HG02981 (cell line): ENCODE measurements around the gene SMAD3.
A peak's percentile ranks its signal among the peaks of the same experiment; 100 is the strongest.

ENCODE experiments used
- ATAC-seq: cut with Tn5 transposase; IDR thresholded peaks from one replicate; pipeline ENCODE4 v1.9.1; 2021; ENCODE audit warnings: mild to moderate bottlenecking, moderate library complexity; ENCODE audit not compliant: unreplicated experiment

The SMAD3 gene

GRCh38 chr15:67224889-67225288 lies 159.5 kb downstream of the SMAD3 start:
- no peak for ATAC-seq

- ATAC-seq = no peak
Observed at GRCh38 chr15:67225336-67225735, 159.9 kb downstream of the SMAD3 start.

GRCh38 chr15:67227431-67227830 lies 162.0 kb downstream of the SMAD3 start:
- ATAC-seq = no peak

GRCh38 chr15:67227846-67228245 lies 162.4 kb downstream of the SMAD3 start:
- no peak for ATAC-seq

GRCh38 chr15:67228286-67228685 lies 162.9 kb downstream of the SMAD3 start:
- no peak for ATAC-seq

- ATAC-seq = no peak
Observed at GRCh38 chr15:67230504-67230903, 165.1 kb downstream of the SMAD3 start.

GRCh38 chr15:67232591-67232990 lies 167.2 kb downstream of the SMAD3 start:
- no peak for ATAC-seq

- no peak for ATAC-seq
Observed at GRCh38 chr15:67240235-67241131, 175.1 kb downstream of the SMAD3 start.

GRCh38 chr15:67241132-67241855 lies 175.9 kb downstream of the SMAD3 start:
- peak; percentile 77 for ATAC-seq

- no peak for ATAC-seq
Observed at GRCh38 chr15:67242708-67243111, 177.3 kb downstream of the SMAD3 start.
